GM12878 (cell line): ENCODE data around the gene RPS6KA5. TPM values are rescaled to one million over a fixed set of nuclear protein-coding genes. Genes with fewer than 3 reads are reported as not detected.
"Not testable (repeated sequence)": the region's sequence is repeated elsewhere in the genome, so short reads cannot be mapped to it uniquely, and the experiment has no call there.

Source experiments
- ATAC-seq: fragments of 200-7000 bp; cut with Tn5 transposase; 3 replicates; pipeline ENCODE4 v1.9.1; 2020; ENCODE audit warnings: mild to moderate bottlenecking, moderate library complexity
- BruUV-seq: library from RNA; stranded (reverse); fragments of 400-500 nt; replicated peaks from 2 replicates; lab custom pipeline; 2021; lab: Mats Ljungman, UMichigan
- CTCF ChIA-PET: fragments of 300-600 bp; sonication (Branson Sonifier 250); formaldehyde crosslinking; extraction: SDS; loops from one replicate; lab custom pipeline; 2021; ENCODE audit warnings: inconsistent platforms; lab: Yijun Ruan, JAX
- POLR2A ChIA-PET: fragments of 350-600 bp; formaldehyde crosslinking; extraction: SDS; loops from one replicate; lab custom pipeline; 2021; ENCODE audit warnings: inconsistent platforms; lab: Charles Lee
- RAD21 ChIA-PET: fragments of 300-600 bp; sonication (Branson Sonifier 250); formaldehyde crosslinking; loops from one replicate; lab custom pipeline; 2023; ENCODE audit warnings: antibody characterized with exemption; ENCODE audit not compliant: unreplicated experiment; lab: Charles Lee
- SMC1A ChIA-PET: fragments of 300-600 bp; sonication (Branson Sonifier 250); formaldehyde crosslinking; loops from one replicate; lab custom pipeline; 2023; ENCODE audit not compliant: unreplicated experiment, uncharacterized antibody; lab: Charles Lee
- DNase-seq: peaks from one replicate; pipeline ENCODE4 v3.0.0-alpha.2; 2011; ENCODE audit warnings: low read depth, low spot score
- FAIRE-seq: peaks from 3 replicates; lab custom pipeline; 2011; peaks lifted over from hg19 to GRCh38; lab: Jason Lieb, UNC
- H2AFZ ChIP-seq: 2 replicates; pipeline ENCODE4 v1.6.0; 2011; ENCODE audit warnings: low read depth, low read length, control low read depth; ENCODE audit not compliant: control insufficient read depth
- H3K27ac ChIP-seq: 2 replicates; pipeline ENCODE4 v1.5.1; 2011; ENCODE audit warnings: control low read depth; ENCODE audit not compliant: control insufficient read depth, insufficient read depth
- H3K27me3 ChIP-seq, 2 experiments: replicated peaks in 1 of 2; 2 replicates each; pipeline versions ENCODE4 v1.6.0 to v1.6.1; 2011; ENCODE audit warnings: low read length in 1 of 2; ENCODE audit not compliant: control insufficient read depth in 2 of 2, insufficient read depth in 2 of 2
- H3K36me3 ChIP-seq, 2 experiments: 2 replicates each; pipeline ENCODE4 v1.5.1; 2011; ENCODE audit warnings: low read length in 1 of 2; ENCODE audit not compliant: control insufficient read depth in 2 of 2, insufficient read depth in 2 of 2
- H3K4me1 ChIP-seq: 2 replicates; pipeline ENCODE4 v1.6.1; 2011; ENCODE audit warnings: mild to moderate bottlenecking, low read length, moderate library complexity, mixed read lengths; ENCODE audit not compliant: control insufficient read depth, insufficient read depth
- H3K4me2 ChIP-seq: 2 replicates; pipeline ENCODE4 v1.6.0; 2011; ENCODE audit warnings: control low read depth; ENCODE audit not compliant: control insufficient read depth, insufficient read depth
- H3K4me3 ChIP-seq: fragments of 200-600 bp; sonication (generic); 2 replicates; pipeline ENCODE4 v1.5.1; 2016
- H3K79me2 ChIP-seq: 2 replicates; pipeline ENCODE4 v1.6.0; 2011; ENCODE audit warnings: low read length; ENCODE audit not compliant: control insufficient read depth, insufficient read depth
- H3K9ac ChIP-seq: 2 replicates; pipeline ENCODE4 v1.8.0; 2011; ENCODE audit warnings: low read length, control low read depth, mixed read lengths; ENCODE audit not compliant: control insufficient read depth, insufficient read depth
- H3K9me3 ChIP-seq: replicated peaks from 3 replicates; pipeline ENCODE4 v1.5.1; 2011; ENCODE audit warnings: mild to moderate bottlenecking, low read length; ENCODE audit not compliant: control insufficient read depth, insufficient read depth
- H4K20me1 ChIP-seq: 2 replicates; pipeline ENCODE4 v1.6.0; 2011; ENCODE audit not compliant: control insufficient read depth, insufficient read depth
- CBFB ChIP-seq: IDR thresholded peaks from 2 replicates; pipeline ENCODE4 v1.6.1; 2016; ENCODE audit warnings: antibody characterized with exemption, low read depth
- USF2 ChIP-seq: IDR thresholded peaks from 2 replicates; pipeline ENCODE4 v1.6.1; 2011; ENCODE audit warnings: low read depth, low read length, improper control_type of control experiment, borderline replicate concordance
- ZNF687 ChIP-seq: fragments of 450-650 bp; IDR thresholded peaks from 2 replicates; pipeline ENCODE4 v1.6.1; 2017; ENCODE audit warnings: mild to moderate bottlenecking, moderate library complexity
- WGBS: methylation state at CpG from one replicate; pipeline ENCODE4 v1.1.6; 2016; ENCODE audit warnings: low lambda C conversion rate; ENCODE audit not compliant: insufficient replicate concordance, insufficient coverage; ENCODE audit errors: missing lambda C conversion rate; 5-methylcytosine and 5-hydroxymethylcytosine counted together
- in situ Hi-C: fragments of 300-500 bp; cut with MboI; formaldehyde crosslinking; loops from 9 replicates; pipeline ENCODE4 v1.14.3; 2018; ENCODE audit warnings: mixed read lengths
- intact Hi-C: fragments of 100-400 bp; cut with micrococcal nuclease; formaldehyde crosslinking; loops from one replicate; pipeline ENCODE4 v1.14.2; 2022; ENCODE audit not compliant: unreplicated experiment
- polyA plus RNA-seq, 11 experiments: library from polyadenylated mRNA; depleted of rRNA in 4 of 11; unstranded in 6 of 11; stranded (reverse) in 5 of 11; fragments of >200 nt; fragmentation: Nextera tagmentation in 4 of 11; fragmentation: Illumina TruSeq in 1 of 11; extraction: Ambion mirVana in 4 of 11; extraction: Trizol in 1 of 11; gene quantifications; 1 replicate in 1 of 11; 2 replicates in 10 of 11; pipeline versions ENCODE4 v1.2.1 to v1.2.3, GENCODE V29; 2011 to 2016; ENCODE audit warnings: inconsistent platforms in 2 of 11, missing spikeins in 2 of 11, low read depth in 1 of 11
- total RNA-seq, 4 experiments: library from RNA; depleted of rRNA in 3 of 4; stranded (reverse); fragments of >200 nt in 3 of 4; fragmentation: Illumina TruSeq in 1 of 4; extraction: Trizol in 1 of 4; gene quantifications; 2 replicates each; pipeline versions ENCODE4 v1.2.1 to v1.2.3, GENCODE V29; 2013 to 2021
- TF ChIP-seq, protein P1 (sequence below): IDR thresholded peaks from 2 replicates; pipeline ENCODE4 v1.6.1; 2011; ENCODE audit warnings: borderline replicate concordance, low read depth, mild to moderate bottlenecking, moderate library complexity, low read length; ENCODE audit not compliant: insufficient read depth, poor library complexity, severe bottlenecking

Gene RPS6KA5
- total and polyA plus RNA-seq, 10 of the 15 experiments (the other 5 are each of a cell fraction or from before 2014, with no cell fraction given) = 1.4 to 7.0 (median 3.7) TPM

GRCh38 chr14:91098591-91098990, 38.1 kb upstream of the RPS6KA5 start (continued):
- TF ChIP-seq ZNF687 (no peak), CBFB (no peak), USF2 (no peak)
- TF ChIP-seq, protein P1, sequence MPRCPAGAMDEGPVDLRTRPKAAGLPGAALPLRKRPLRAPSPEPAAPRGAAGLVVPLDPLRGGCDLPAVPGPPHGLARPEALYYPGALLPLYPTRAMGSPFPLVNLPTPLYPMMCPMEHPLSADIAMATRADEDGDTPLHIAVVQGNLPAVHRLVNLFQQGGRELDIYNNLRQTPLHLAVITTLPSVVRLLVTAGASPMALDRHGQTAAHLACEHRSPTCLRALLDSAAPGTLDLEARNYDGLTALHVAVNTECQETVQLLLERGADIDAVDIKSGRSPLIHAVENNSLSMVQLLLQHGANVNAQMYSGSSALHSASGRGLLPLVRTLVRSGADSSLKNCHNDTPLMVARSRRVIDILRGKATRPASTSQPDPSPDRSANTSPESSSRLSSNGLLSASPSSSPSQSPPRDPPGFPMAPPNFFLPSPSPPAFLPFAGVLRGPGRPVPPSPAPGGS = no peak

- H4K20me1 ChIP-seq, FAIRE-seq, ATAC-seq, DNase-seq, intact Hi-C loops, H3K36me3 ChIP-seq, H3K4me1 ChIP-seq, H3K4me3 ChIP-seq, in situ Hi-C loops, H3K9me3 ChIP-seq, H3K79me2 ChIP-seq, H3K27me3 ChIP-seq, H2AFZ ChIP-seq, H3K4me2 ChIP-seq, BruUV-seq, H3K9ac ChIP-seq, H3K27ac ChIP-seq: not testable (repeated sequence)
- ChIA-PET RAD21 (interaction anchor here (1.0 to 1.2 kb wide), 4 partner anchors 17 to 75 kb away, joined by 3 to 5 read pairs (median 4); partner anchors contain the start of genes DGLUCY and RPS6KA5), POLR2A (interaction anchor here (0.6 to 2.0 kb wide), 3 partner anchors 10 to 17 kb away, joined by 3 to 13 read pairs (median 5); no protein-coding TSS in a partner anchor), CTCF (interaction anchor here (0.6 to 1.5 kb wide), 7 partner anchors 10 to 195 kb away, joined by 3 to 5 read pairs (median 4); no protein-coding TSS in a partner anchor), SMC1A (interaction anchor here (0.6 to 3.3 kb wide), 9 partner anchors 10 to 195 kb away, joined by 3 to 11 read pairs (median 4); no protein-coding TSS in a partner anchor)
- WGBS = 100% methylated on average over 2 of the region's 5 CpGs
Measured at GRCh38 chr14:91097657-91098056, 37.2 kb upstream of the RPS6KA5 start.
